Mononuclear cell (primary cell): ENCODE data around the gene WDR54. TPM values are rescaled to one million over a fixed set of nuclear protein-coding genes. Genes with fewer than 3 reads are reported as not detected.
"Not testable (repeated sequence)": the region's sequence is repeated elsewhere in the genome, so short reads cannot be mapped to it uniquely, and the experiment has no call there.

Experiments
- H3K27me3 ChIP-seq: 2 replicates; pipeline ENCODE4 v1.6.0; 2011; ENCODE audit warnings: low read length, control low read depth; ENCODE audit not compliant: insufficient read depth
- H3K4me1 ChIP-seq: 2 replicates; pipeline ENCODE4 v1.5.1; 2011; ENCODE audit warnings: mild to moderate bottlenecking, low read length, control low read depth; ENCODE audit not compliant: insufficient read depth
- H3K4me3 ChIP-seq: 2 replicates; pipeline ENCODE4 v1.5.1; 2011; ENCODE audit warnings: mild to moderate bottlenecking, low read length, moderate library complexity
- H3K9me3 ChIP-seq: 2 replicates; pipeline ENCODE4 v1.5.1; 2011; ENCODE audit warnings: low read depth, mild to moderate bottlenecking, control low read depth, low read length
- total RNA-seq: library from RNA; depleted of rRNA; stranded (reverse); fragments of >200 nt; gene quantifications from one replicate; pipeline ENCODE4 v1.2.3, GENCODE V29; 2012

Gene WDR54
- total RNA-seq, 1 donor: 9.3 TPM

- Histone ChIP-seq H3K27me3 (no peaks in the 10 kb centered on the region), H3K4me3 (no peak overlapping the region), H3K9me3 (no peaks in the 10 kb centered on the region), H3K4me1 (peaks cover 26% of the 10 kb centered on the region)
These were observed 29.1 kb downstream of the WDR54 start for GRCh38 chr2:74450570-74451190.

DNA sequence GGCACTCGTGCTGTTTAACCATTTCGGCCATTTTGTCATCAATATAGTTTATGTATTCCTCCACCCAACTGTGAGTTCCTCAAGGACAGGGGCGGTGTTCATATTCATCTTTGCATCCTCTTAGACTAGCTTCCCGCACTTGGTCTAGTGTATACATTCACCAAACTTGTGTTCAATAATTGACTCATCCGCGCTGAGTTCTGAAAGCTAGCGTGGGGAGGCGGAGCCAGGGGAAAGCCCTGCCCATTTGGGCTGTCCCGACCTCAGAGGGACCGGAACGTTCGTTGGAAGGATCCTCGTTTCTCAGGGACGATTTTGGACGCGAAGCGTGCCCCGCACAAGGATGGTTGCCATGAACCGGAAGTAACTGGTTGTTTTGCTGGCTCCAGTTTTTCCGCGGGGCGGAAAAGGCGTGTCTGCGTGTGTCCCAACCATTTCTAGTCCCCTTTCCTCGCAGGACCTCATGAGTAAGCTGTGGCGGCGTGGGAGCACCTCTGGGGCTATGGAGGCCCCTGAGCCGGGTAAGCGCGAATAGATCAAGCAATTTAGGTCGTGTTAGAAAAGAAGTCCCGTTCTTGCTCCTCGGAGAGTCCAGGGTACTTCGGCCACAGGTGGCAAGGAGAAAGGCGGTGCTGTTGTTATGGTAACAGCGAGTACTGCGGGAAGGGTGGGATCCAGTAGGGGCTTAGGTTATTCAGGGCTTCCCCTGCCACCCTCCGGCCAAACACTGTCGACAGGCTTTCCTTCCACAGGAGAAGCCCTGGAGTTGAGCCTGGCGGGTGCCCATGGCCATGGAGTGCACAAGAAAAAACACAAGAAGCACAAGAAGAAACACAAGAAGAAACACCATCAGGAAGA, 33.4 kb downstream of the WDR54 start, which contains the start of gene INO80B:
TSS of gene INO80B (plus strand) at position 434 of the 858 bp plus-strand sequence. CDS start at position 464, 30 bp downstream.
- peak within 1 kb of the TSS; percentile 55 for H3K4me3 ChIP-seq
- no peaks in the 10 kb centered on the region for H3K9me3 ChIP-seq
- peaks cover 54% of the 10 kb centered on the region for H3K4me1 ChIP-seq
- H3K27me3 ChIP-seq: no peaks in the 10 kb centered on the region

DNA sequence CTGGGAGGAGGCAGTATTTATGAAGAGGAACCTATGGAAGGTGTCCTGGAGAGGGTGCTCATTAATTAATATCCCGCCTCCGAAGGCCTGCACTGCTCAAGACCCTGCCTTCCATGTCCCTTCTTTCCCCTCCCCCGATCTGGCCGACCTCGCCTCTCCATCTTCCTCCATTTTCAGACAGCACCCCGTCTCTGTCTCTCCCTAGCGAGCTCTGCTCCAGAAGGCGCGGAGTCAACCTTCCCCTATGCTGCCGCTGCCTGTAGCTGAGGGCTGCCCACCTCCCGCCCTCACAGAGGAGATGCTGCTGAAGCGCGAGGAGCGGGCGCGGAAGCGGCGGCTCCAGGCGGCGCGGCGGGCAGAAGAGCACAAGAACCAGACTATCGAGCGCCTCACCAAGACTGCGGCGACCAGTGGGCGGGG, 35.6 kb downstream of the WDR54 start:
- Histone ChIP-seq H3K27me3 (no peaks in the 10 kb centered on the region), H3K9me3 (no peaks in the 10 kb centered on the region), H3K4me3 (peak overlapping the region; percentile 75), H3K4me1 (peaks cover 52% of the 10 kb centered on the region)

DNA sequence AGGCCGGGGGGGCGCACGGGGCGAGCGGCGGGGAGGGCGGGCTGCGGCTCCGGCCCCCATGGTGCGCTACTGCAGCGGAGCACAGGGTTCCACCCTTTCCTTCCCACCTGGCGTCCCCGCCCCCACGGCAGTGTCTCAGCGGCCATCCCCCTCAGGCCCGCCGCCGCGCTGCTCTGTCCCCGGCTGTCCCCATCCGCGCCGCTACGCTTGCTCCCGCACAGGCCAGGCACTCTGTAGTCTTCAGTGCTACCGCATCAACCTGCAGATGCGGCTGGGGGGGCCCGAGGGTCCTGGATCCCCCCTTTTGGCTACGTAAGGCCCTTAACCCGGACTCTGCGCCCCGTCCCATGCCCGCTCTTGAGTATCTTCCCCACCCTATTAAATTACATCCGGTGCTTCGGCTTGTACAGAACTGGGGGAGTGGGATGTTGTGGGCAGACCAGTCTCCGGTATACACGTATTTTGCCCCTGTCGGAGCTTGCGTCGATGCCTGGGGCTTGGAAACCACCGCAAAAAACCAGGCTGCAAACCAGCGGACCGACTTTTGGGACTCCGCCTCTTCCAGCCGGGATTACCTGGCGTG, 36.1 kb downstream of the WDR54 start:
- Histone ChIP-seq H3K27me3 (no peaks in the 10 kb centered on the region), H3K4me1 (peaks cover 48% of the 10 kb centered on the region), H3K9me3 (no peaks in the 10 kb centered on the region), H3K4me3 (peak overlapping the region; percentile 75)

- Histone ChIP-seq H3K27me3 (no peaks in the 10 kb centered on the region), H3K4me3 (peak within 1 kb of the TSS; percentile 75), H3K9me3 (no peaks in the 10 kb centered on the region), H3K4me1 (peaks cover 41% of the 10 kb centered on the region)
These were observed 36.8 kb downstream of the WDR54 start, which contains the start of gene WBP1 for GRCh38 chr2:74458132-74458937. TSS of gene WBP1 (plus strand) at chr2:74458438. CDS start at chr2:74458603, 165 bp downstream.

DNA sequence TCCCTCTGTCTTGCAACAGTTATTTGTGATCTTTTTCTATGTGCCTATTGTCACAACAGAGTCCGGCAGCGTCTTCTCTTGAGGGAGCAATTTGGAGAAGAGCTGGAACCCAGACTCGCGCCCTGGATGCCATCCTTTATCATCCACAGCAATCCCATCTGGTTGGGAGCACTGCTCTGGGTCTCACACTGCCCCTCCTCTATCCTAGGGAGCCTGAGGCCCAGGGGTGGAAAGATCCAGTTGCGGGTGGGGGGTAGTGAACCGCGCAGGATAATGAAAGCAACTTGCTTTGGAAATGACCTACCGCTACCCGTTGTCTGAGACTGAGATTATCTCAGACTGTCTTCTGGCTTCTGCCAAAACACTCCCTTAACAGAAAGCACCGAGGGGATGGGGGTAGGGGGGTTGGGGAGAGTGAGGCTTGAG, 37.4 kb downstream of the WDR54 start:
- Histone ChIP-seq H3K4me1 (peaks cover 42% of the 10 kb centered on the region), H3K4me3 (peak overlapping the region; percentile 75), H3K27me3 (no peaks in the 10 kb centered on the region), H3K9me3 (no peaks in the 10 kb centered on the region)

DNA sequence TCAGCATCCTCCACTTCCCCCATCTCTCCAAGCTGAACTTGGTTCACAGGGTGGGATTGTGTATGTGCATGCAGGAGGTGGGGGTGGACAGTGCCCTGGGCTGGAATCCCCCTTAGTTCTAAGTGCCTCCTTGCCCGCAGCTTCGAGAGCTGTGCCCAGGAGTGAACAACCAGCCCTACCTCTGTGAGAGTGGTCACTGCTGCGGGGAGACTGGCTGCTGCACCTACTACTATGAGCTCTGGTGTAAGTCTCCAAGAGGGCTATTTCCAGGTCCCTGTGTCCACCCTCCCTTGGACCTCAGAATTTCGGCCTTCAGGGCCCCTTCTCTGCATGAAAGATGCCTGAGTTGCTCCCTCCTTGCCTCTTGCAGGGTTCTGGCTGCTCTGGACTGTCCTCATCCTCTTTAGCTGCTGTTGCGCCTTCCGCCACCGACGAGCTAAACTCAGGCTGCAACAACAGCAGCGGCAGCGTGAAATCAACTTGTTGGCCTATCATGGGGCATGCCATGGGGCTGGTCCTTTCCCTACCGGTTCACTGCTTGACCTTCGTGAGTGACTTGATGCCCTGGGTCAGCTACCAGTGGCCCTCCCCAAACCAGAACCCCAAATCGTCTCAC, 38.1 kb downstream of the WDR54 start:
- peaks cover 44% of the 10 kb centered on the region for H3K4me1 ChIP-seq
- not testable (repeated sequence) for H3K9me3 ChIP-seq, H3K4me3 ChIP-seq, H3K27me3 ChIP-seq

GRCh38 chr2:74460187-74460586, 38.7 kb downstream of the WDR54 start:
- peaks cover 43% of the 10 kb centered on the region for H3K4me1 ChIP-seq
- H3K9me3 ChIP-seq, H3K27me3 ChIP-seq, H3K4me3 ChIP-seq: not testable (repeated sequence)

- Histone ChIP-seq H3K4me3 (no peak overlapping the region), H3K4me1 (peaks cover 37% of the 10 kb centered on the region), H3K9me3 (no peaks in the 10 kb centered on the region), H3K27me3 (no peaks in the 10 kb centered on the region)
These were observed 39.9 kb downstream of the WDR54 start for GRCh38 chr2:74461187-74462053.

- Histone ChIP-seq H3K4me3 (no peak overlapping the region), H3K4me1 (peaks cover 29% of the 10 kb centered on the region), H3K27me3 (no peaks in the 10 kb centered on the region), H3K9me3 (no peaks in the 10 kb centered on the region)
These were observed 40.7 kb downstream of the WDR54 start for GRCh38 chr2:74462054-74462785.

GRCh38 chr2:74462786-74463105, 41.2 kb downstream of the WDR54 start:
- Histone ChIP-seq H3K4me1 (peaks cover 29% of the 10 kb centered on the region), H3K27me3 (no peaks in the 10 kb centered on the region), H3K4me3 (no peak overlapping the region), H3K9me3 (no peaks in the 10 kb centered on the region)

DNA sequence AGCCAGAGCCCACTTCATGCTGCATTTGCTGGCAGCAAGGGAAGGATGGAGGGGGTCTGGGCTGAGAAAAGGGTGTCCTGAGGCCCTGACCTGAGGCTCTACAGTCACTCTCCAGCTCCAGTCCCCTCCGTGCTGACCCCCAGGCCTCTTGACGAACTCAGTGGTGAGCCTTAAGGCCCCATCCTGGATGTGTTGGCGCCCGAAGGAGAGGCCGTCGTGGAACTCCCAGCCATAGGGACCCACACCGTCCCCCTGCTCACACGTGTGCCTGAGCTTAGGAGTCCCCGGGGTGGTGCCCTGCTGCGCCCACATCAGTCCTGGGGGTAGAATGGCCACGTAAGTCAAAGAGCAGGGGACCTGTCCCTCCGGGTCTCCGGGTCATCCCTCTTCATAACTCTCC, 42.9 kb downstream of the WDR54 start:
- Histone ChIP-seq H3K4me1 (peaks cover 20% of the 10 kb centered on the region), H3K4me3 (peak overlapping the region; percentile 71), H3K9me3 (no peaks in the 10 kb centered on the region), H3K27me3 (no peaks in the 10 kb centered on the region)

DNA sequence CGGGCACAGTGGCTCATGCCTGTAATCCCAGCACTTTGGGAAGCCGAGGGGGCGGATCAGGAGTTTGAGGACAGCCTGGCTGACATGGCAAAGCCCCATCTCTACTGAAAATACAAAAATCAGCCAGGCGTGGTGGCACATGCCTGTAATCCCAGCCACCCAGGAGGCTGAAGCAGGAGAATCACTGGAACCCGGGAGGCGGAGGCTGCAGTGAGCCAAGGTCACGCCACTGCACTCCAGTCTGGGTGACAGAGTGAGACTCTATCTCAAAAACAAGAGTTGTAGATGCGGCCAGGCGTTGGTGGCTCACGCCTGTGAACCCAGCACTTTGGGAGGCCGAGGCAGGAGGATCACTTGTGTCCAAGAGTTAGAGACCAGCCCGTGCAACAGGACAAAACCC, 49.2 kb downstream of the WDR54 start:
- peaks cover 29% of the 10 kb centered on the region for H3K4me1 ChIP-seq
- not testable (repeated sequence) for H3K27me3 ChIP-seq

More for the DNA sequence above, 49.2 kb downstream of the WDR54 start:
- H3K9me3 ChIP-seq, H3K4me3 ChIP-seq: not testable (repeated sequence)
